HEK293 (cell line): ENCODE results near the gene MRPS18B.

Experiments
- KLF7 ChIP-seq: fragments of 450-650 bp; formaldehyde crosslinking; IDR thresholded peaks from 2 replicates; pipeline ENCODE4 v1.5.1; 2016; ENCODE audit warnings: missing biosample characterization, missing genetic modification characterization, borderline replicate concordance
- KLF9 ChIP-seq: fragments of 450-650 bp; formaldehyde crosslinking; IDR thresholded peaks from 2 replicates; pipeline ENCODE4 v1.5.1; 2016; ENCODE audit warnings: missing biosample characterization, missing genetic modification characterization, low read depth
- PRDM10 ChIP-seq: fragments of 450-650 bp; formaldehyde crosslinking; IDR thresholded peaks from 2 replicates; pipeline ENCODE4 v1.5.1; 2016; ENCODE audit warnings: missing biosample characterization, missing genetic modification characterization
- ZFHX2 ChIP-seq: fragments of 450-650 bp; formaldehyde crosslinking; conservative IDR thresholded peaks from 2 replicates; pipeline ENCODE4 v1.5.1; 2016; ENCODE audit warnings: missing biosample characterization, missing genetic modification characterization
- ZNF138 ChIP-seq: fragments of 450-650 bp; formaldehyde crosslinking; IDR thresholded peaks from 2 replicates; pipeline ENCODE4 v1.5.1; 2016; ENCODE audit warnings: missing biosample characterization, missing genetic modification characterization, borderline replicate concordance
- ZNF146 ChIP-seq: fragments of 450-650 bp; formaldehyde crosslinking; IDR thresholded peaks from 2 replicates; pipeline ENCODE4 v1.5.1; 2016; ENCODE audit warnings: missing biosample characterization, missing genetic modification characterization
- ZNF155 ChIP-seq: fragments of 450-650 bp; formaldehyde crosslinking; IDR thresholded peaks from 2 replicates; pipeline ENCODE4 v1.5.1; 2016; ENCODE audit warnings: missing biosample characterization, missing genetic modification characterization
- ZNF18 ChIP-seq: fragments of 450-650 bp; formaldehyde crosslinking; IDR thresholded peaks from 2 replicates; pipeline ENCODE4 v1.5.1; 2016; ENCODE audit warnings: missing biosample characterization, missing genetic modification characterization
- ZNF2 ChIP-seq: fragments of 450-650 bp; formaldehyde crosslinking; IDR thresholded peaks from 2 replicates; pipeline ENCODE4 v1.5.1; 2016; ENCODE audit warnings: missing biosample characterization, missing genetic modification characterization
- ZNF280D ChIP-seq: fragments of 450-650 bp; formaldehyde crosslinking; IDR thresholded peaks from 2 replicates; pipeline ENCODE4 v1.5.1; 2016; ENCODE audit warnings: missing biosample characterization, missing genetic modification characterization
- ZNF341 ChIP-seq: fragments of 450-650 bp; formaldehyde crosslinking; IDR thresholded peaks from 2 replicates; pipeline ENCODE4; 2016; ENCODE audit warnings: low read depth, missing biosample characterization, missing genetic modification characterization
- ZNF366 ChIP-seq: fragments of 450-650 bp; formaldehyde crosslinking; conservative IDR thresholded peaks from 2 replicates; pipeline ENCODE4 v1.5.1; 2016; ENCODE audit warnings: missing biosample characterization, missing genetic modification characterization
- ZNF558 ChIP-seq: fragments of 450-650 bp; formaldehyde crosslinking; IDR thresholded peaks from 2 replicates; pipeline ENCODE4 v1.5.1; 2016; ENCODE audit warnings: missing biosample characterization, missing genetic modification characterization
- ZNF571 ChIP-seq: fragments of 450-650 bp; formaldehyde crosslinking; IDR thresholded peaks from 2 replicates; pipeline ENCODE4 v1.5.0; 2017; ENCODE audit warnings: missing biosample characterization, missing genetic modification characterization
- ZNF654 ChIP-seq: fragments of 450-650 bp; formaldehyde crosslinking; IDR thresholded peaks from 2 replicates; pipeline ENCODE4 v1.5.1; 2016; ENCODE audit warnings: low read depth, missing biosample characterization, missing genetic modification characterization
- ZXDB ChIP-seq: fragments of 450-650 bp; formaldehyde crosslinking; IDR thresholded peaks from 2 replicates; pipeline ENCODE4 v1.5.1; 2016; ENCODE audit warnings: missing biosample characterization, missing genetic modification characterization
- TF ChIP-seq, protein P1 (sequence below): fragments of 450-650 bp; formaldehyde crosslinking; IDR thresholded peaks from 2 replicates; pipeline ENCODE4 v1.5.1; 2017; ENCODE audit warnings: missing biosample characterization, missing genetic modification characterization
- TF ChIP-seq, protein P2 (sequence below): fragments of 450-650 bp; IDR thresholded peaks from 2 replicates; pipeline ENCODE4 v1.5.1; 2018; ENCODE audit warnings: missing biosample characterization, mild to moderate bottlenecking, missing genetic modification characterization
- TF ChIP-seq, protein P3 (sequence below): fragments of 450-650 bp; formaldehyde crosslinking; IDR thresholded peaks from 2 replicates; pipeline ENCODE4 v1.5.1; 2016; ENCODE audit warnings: missing biosample characterization, missing genetic modification characterization
- TF ChIP-seq, protein P4 (sequence below): fragments of 450-650 bp; formaldehyde crosslinking; IDR thresholded peaks from 2 replicates; pipeline ENCODE4 v1.5.1; 2016; ENCODE audit warnings: missing biosample characterization, missing genetic modification characterization
- TF ChIP-seq, protein P5 (sequence below): fragments of 450-650 bp; formaldehyde crosslinking; IDR thresholded peaks from 2 replicates; pipeline ENCODE4 v1.5.1; 2016; ENCODE audit warnings: missing biosample characterization, missing genetic modification characterization

The MRPS18B gene

GRCh38 chr6:30614843-30615218, 2.8 kb upstream of the MRPS18B start (continued):
- TF ChIP-seq, protein P1, sequence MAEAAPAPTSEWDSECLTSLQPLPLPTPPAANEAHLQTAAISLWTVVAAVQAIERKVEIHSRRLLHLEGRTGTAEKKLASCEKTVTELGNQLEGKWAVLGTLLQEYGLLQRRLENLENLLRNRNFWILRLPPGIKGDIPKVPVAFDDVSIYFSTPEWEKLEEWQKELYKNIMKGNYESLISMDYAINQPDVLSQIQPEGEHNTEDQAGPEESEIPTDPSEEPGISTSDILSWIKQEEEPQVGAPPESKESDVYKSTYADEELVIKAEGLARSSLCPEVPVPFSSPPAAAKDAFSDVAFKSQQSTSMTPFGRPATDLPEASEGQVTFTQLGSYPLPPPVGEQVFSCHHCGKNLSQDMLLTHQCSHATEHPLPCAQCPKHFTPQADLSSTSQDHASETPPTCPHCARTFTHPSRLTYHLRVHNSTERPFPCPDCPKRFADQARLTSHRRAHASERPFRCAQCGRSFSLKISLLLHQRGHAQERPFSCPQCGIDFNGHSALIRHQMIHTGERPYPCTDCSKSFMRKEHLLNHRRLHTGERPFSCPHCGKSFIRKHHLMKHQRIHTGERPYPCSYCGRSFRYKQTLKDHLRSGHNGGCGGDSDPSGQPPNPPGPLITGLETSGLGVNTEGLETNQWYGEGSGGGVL (tag by site-specific recombination): no peak
- TF ChIP-seq, protein P2, sequence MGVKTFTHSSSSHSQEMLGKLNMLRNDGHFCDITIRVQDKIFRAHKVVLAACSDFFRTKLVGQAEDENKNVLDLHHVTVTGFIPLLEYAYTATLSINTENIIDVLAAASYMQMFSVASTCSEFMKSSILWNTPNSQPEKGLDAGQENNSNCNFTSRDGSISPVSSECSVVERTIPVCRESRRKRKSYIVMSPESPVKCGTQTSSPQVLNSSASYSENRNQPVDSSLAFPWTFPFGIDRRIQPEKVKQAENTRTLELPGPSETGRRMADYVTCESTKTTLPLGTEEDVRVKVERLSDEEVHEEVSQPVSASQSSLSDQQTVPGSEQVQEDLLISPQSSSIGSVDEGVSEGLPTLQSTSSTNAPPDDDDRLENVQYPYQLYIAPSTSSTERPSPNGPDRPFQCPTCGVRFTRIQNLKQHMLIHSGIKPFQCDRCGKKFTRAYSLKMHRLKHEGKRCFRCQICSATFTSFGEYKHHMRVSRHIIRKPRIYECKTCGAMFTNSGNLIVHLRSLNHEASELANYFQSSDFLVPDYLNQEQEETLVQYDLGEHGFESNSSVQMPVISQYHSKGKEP (tag by site-specific recombination): no peak
- TF ChIP-seq ZNF138 (tag by site-specific recombination): no peak
- peak; percentile 95 for TF ChIP-seq PRDM10 (tag by site-specific recombination)
- no peak for TF ChIP-seq ZNF280D (tag by site-specific recombination)
- no peak for TF ChIP-seq ZNF18 (tag by site-specific recombination)
- no peak for TF ChIP-seq ZNF571 (tag by site-specific recombination)
- peak; percentile 26; the same call in 1 of the 2 replicates for TF ChIP-seq ZFHX2 (tag by site-specific recombination)
- TF ChIP-seq, protein P3, sequence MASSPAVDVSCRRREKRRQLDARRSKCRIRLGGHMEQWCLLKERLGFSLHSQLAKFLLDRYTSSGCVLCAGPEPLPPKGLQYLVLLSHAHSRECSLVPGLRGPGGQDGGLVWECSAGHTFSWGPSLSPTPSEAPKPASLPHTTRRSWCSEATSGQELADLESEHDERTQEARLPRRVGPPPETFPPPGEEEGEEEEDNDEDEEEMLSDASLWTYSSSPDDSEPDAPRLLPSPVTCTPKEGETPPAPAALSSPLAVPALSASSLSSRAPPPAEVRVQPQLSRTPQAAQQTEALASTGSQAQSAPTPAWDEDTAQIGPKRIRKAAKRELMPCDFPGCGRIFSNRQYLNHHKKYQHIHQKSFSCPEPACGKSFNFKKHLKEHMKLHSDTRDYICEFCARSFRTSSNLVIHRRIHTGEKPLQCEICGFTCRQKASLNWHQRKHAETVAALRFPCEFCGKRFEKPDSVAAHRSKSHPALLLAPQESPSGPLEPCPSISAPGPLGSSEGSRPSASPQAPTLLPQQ (tag by site-specific recombination): no peak
- peak; percentile 71; the same call in 1 of the 2 replicates for TF ChIP-seq ZXDB (tag by site-specific recombination)
- 0 out of 2 replicates have a peak, but pooled peaks have one; percentile 12 for TF ChIP-seq KLF7 (tag by site-specific recombination)
- no peak for TF ChIP-seq ZNF2 (tag by site-specific recombination)
- TF ChIP-seq, protein P4, sequence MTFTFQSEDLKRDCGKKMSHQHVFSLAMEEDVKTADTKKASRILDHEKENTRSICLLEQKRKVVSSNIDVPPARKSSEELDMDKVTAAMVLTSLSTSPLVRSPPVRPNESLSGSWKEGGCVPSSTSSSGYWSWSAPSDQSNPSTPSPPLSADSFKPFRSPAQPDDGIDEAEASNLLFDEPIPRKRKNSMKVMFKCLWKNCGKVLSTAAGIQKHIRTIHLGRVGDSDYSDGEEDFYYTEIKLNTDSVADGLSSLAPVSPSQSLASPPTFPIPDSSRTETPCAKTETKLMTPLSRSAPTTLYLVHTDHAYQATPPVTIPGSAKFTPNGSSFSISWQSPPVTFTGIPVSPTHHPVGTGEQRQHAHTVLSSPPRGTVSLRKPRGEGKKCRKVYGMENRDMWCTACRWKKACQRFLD (tag by site-specific recombination): no peak
- TF ChIP-seq ZNF155 (tag by site-specific recombination): no peak
- TF ChIP-seq ZNF558 (tag by site-specific recombination): no peak
- TF ChIP-seq ZNF341: peak; percentile 33
- no peak for TF ChIP-seq KLF9
- TF ChIP-seq, protein P5, sequence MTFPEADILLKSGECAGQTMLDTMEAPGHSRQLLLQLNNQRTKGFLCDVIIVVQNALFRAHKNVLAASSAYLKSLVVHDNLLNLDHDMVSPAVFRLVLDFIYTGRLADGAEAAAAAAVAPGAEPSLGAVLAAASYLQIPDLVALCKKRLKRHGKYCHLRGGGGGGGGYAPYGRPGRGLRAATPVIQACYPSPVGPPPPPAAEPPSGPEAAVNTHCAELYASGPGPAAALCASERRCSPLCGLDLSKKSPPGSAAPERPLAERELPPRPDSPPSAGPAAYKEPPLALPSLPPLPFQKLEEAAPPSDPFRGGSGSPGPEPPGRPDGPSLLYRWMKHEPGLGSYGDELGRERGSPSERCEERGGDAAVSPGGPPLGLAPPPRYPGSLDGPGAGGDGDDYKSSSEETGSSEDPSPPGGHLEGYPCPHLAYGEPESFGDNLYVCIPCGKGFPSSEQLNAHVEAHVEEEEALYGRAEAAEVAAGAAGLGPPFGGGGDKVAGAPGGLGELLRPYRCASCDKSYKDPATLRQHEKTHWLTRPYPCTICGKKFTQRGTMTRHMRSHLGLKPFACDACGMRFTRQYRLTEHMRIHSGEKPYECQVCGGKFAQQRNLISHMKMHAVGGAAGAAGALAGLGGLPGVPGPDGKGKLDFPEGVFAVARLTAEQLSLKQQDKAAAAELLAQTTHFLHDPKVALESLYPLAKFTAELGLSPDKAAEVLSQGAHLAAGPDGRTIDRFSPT: 0 out of 2 replicates have a peak, but pooled peaks have one; percentile 40
- no peak for TF ChIP-seq ZNF654
- no peak for TF ChIP-seq ZNF146 (tag by site-specific recombination)
- peak; percentile 84; the same call in 1 of the 2 replicates for TF ChIP-seq ZNF366
